ENCODE measurements around the gene EBF4. TPM values are rescaled to one million over a fixed set of nuclear protein-coding genes. Genes with fewer than 3 reads are reported as not detected.

EBF4 gene
- 1.3 TPM for polyA plus RNA-seq (2013, experiment 1 of 2)
- 3.4 TPM for polyA plus RNA-seq (2013, experiment 2 of 2)

- Histone ChIP-seq H3K4me3 (ENCODE audit: low read length) (peak within 1 kb of the TSS; percentile 49), H3K9me3 (ENCODE audit: insufficient read depth, low read depth, low read length) (no peaks in the 10 kb centered on the region), H3K36me3 (ENCODE audit: insufficient read depth, low read length) (no peaks in the 10 kb centered on the region), H3K27ac (ENCODE audit: low read depth, low read length) (no peak within 1 kb of the TSS), H3K27me3 (ENCODE audit: insufficient read depth, low read length) (peaks cover 91% of the 10 kb centered on the region), H3K9ac (ENCODE audit: low read depth, low read length) (no peak within 1 kb of the TSS; the same call in 1 of the 2 replicates), H3K4me1 (ENCODE audit: insufficient read depth, low read length) (peaks cover 13% of the 10 kb centered on the region)
- WGBS, result 2% methylated on average over 100 of the region's 106 CpGs
Observed at GRCh38 chr20:2692036-2692885, at the start of gene EBF4. TSS of gene EBF4 (plus strand) at chr20:2692780. CDS start at chr20:2693646, 866 bp downstream.

- no peaks in the 10 kb centered on the region for H3K27me3 ChIP-seq (ENCODE audit: insufficient read depth, low read length)
- H3K4me3 ChIP-seq (ENCODE audit: low read length), result no peak overlapping the region
- 91% methylated on average over 1 of the region's 1 CpG for WGBS
- H3K9ac ChIP-seq (ENCODE audit: low read depth, low read length), result no peak overlapping the region
- no peak overlapping the region for H3K27ac ChIP-seq (ENCODE audit: low read depth, low read length)
- no peaks in the 10 kb centered on the region for H3K9me3 ChIP-seq (ENCODE audit: insufficient read depth, low read depth, low read length)
- no peaks in the 10 kb centered on the region for H3K36me3 ChIP-seq (ENCODE audit: insufficient read depth, low read length)
- H3K4me1 ChIP-seq (ENCODE audit: insufficient read depth, low read length), result no peaks in the 10 kb centered on the region
Observed at GRCh38 chr20:2643708-2644107, 48.9 kb upstream of the EBF4 start.

GRCh38 chr20:2651772-2652723 is 40.5 kb upstream of the EBF4 start, which contains the start of gene NOP56:
TSS of gene NOP56 (plus strand) at chr20:2652632. CDS start at chr20:2652661, 29 bp downstream.
- Histone ChIP-seq H3K9ac (ENCODE audit: low read depth, low read length) (peak within 1 kb of the TSS; percentile 100), H3K9me3 (ENCODE audit: insufficient read depth, low read depth, low read length) (no peaks in the 10 kb centered on the region), H3K4me3 (ENCODE audit: low read length) (peak within 1 kb of the TSS; percentile 100), H3K4me1 (ENCODE audit: insufficient read depth, low read length) (peaks cover 6% of the 10 kb centered on the region; the same call in 1 of the 2 replicates), H3K27me3 (ENCODE audit: insufficient read depth, low read length) (no peaks in the 10 kb centered on the region), H3K27ac (ENCODE audit: low read depth, low read length) (peak within 1 kb of the TSS; percentile 89), H3K36me3 (ENCODE audit: insufficient read depth, low read length) (peaks cover 42% of the 10 kb centered on the region)
- WGBS, result under 1% methylated on average over 99 of the region's 101 CpGs

GRCh38 chr20:2652724-2653555 is 39.6 kb upstream of the EBF4 start:
- peak overlapping the region; percentile 100 for H3K4me3 ChIP-seq (ENCODE audit: low read length)
- no peaks in the 10 kb centered on the region for H3K9me3 ChIP-seq (ENCODE audit: insufficient read depth, low read depth, low read length)
- peaks cover 51% of the 10 kb centered on the region for H3K36me3 ChIP-seq (ENCODE audit: insufficient read depth, low read length)
- H3K27ac ChIP-seq (ENCODE audit: low read depth, low read length), result peak overlapping the region; percentile 87
- peaks cover 6% of the 10 kb centered on the region; the same call in 1 of the 2 replicates for H3K4me1 ChIP-seq (ENCODE audit: insufficient read depth, low read length)
- H3K9ac ChIP-seq (ENCODE audit: low read depth, low read length), result peak overlapping the region; percentile 100
- H3K27me3 ChIP-seq (ENCODE audit: insufficient read depth, low read length), result no peaks in the 10 kb centered on the region
- WGBS, result under 1% methylated on average over 56 of the region's 56 CpGs

- WGBS, result 30% methylated on average over 24 of the region's 24 CpGs
- Histone ChIP-seq H3K36me3 (ENCODE audit: insufficient read depth, low read length) (peaks cover 59% of the 10 kb centered on the region), H3K9me3 (ENCODE audit: insufficient read depth, low read depth, low read length) (no peaks in the 10 kb centered on the region), H3K27ac (ENCODE audit: low read depth, low read length) (peak overlapping the region; percentile 87), H3K4me3 (ENCODE audit: low read length) (peak overlapping the region; percentile 100), H3K9ac (ENCODE audit: low read depth, low read length) (peak overlapping the region; percentile 100), H3K4me1 (ENCODE audit: insufficient read depth, low read length) (peaks cover 6% of the 10 kb centered on the region; the same call in 1 of the 2 replicates), H3K27me3 (ENCODE audit: insufficient read depth, low read length) (no peaks in the 10 kb centered on the region)
Observed at GRCh38 chr20:2653556-2654383, 38.8 kb upstream of the EBF4 start.

- 95% methylated on average over 9 of the region's 9 CpGs for WGBS
- H3K36me3 ChIP-seq (ENCODE audit: insufficient read depth, low read length), result peaks cover 65% of the 10 kb centered on the region
- peaks cover 6% of the 10 kb centered on the region; the same call in 1 of the 2 replicates for H3K4me1 ChIP-seq (ENCODE audit: insufficient read depth, low read length)
- no peak overlapping the region; the same call in 1 of the 2 replicates for H3K27ac ChIP-seq (ENCODE audit: low read depth, low read length)
- no peaks in the 10 kb centered on the region for H3K27me3 ChIP-seq (ENCODE audit: insufficient read depth, low read length)
- peak overlapping the region; percentile 100 for H3K9ac ChIP-seq (ENCODE audit: low read depth, low read length)
- H3K9me3 ChIP-seq (ENCODE audit: insufficient read depth, low read depth, low read length), result no peaks in the 10 kb centered on the region
- peak overlapping the region; percentile 100 for H3K4me3 ChIP-seq (ENCODE audit: low read length)
Observed at GRCh38 chr20:2654384-2654822, 38.2 kb upstream of the EBF4 start.

GRCh38 chr20:2654831-2655230 is 37.7 kb upstream of the EBF4 start:
- H3K4me3 ChIP-seq (ENCODE audit: low read length), result peak overlapping the region; percentile 100
- peaks cover 70% of the 10 kb centered on the region for H3K36me3 ChIP-seq (ENCODE audit: insufficient read depth, low read length)
- no peaks in the 10 kb centered on the region for H3K9me3 ChIP-seq (ENCODE audit: insufficient read depth, low read depth, low read length)
- H3K4me1 ChIP-seq (ENCODE audit: insufficient read depth, low read length), result peaks cover 6% of the 10 kb centered on the region; the same call in 1 of the 2 replicates
- H3K9ac ChIP-seq (ENCODE audit: low read depth, low read length), result no peak overlapping the region
- no peak overlapping the region; the same call in 1 of the 2 replicates for H3K27ac ChIP-seq (ENCODE audit: low read depth, low read length)
- WGBS, result 94% methylated on average over 3 of the region's 3 CpGs
- H3K27me3 ChIP-seq (ENCODE audit: insufficient read depth, low read length), result no peaks in the 10 kb centered on the region

GRCh38 chr20:2655331-2656116 is 37.1 kb upstream of the EBF4 start:
- Histone ChIP-seq H3K4me3 (ENCODE audit: low read length) (peak overlapping the region; percentile 100; the same call in 1 of the 2 replicates), H3K27ac (ENCODE audit: low read depth, low read length) (no peak overlapping the region; the same call in 1 of the 2 replicates), H3K36me3 (ENCODE audit: insufficient read depth, low read length) (peaks cover 76% of the 10 kb centered on the region), H3K9me3 (ENCODE audit: insufficient read depth, low read depth, low read length) (no peaks in the 10 kb centered on the region), H3K27me3 (ENCODE audit: insufficient read depth, low read length) (no peaks in the 10 kb centered on the region), H3K4me1 (ENCODE audit: insufficient read depth, low read length) (peaks cover 6% of the 10 kb centered on the region; the same call in 1 of the 2 replicates), H3K9ac (ENCODE audit: low read depth, low read length) (no peak overlapping the region)
- WGBS, result 96% methylated on average over 17 of the region's 17 CpGs

GRCh38 chr20:2656471-2657117 is 36.0 kb upstream of the EBF4 start:
- no peak overlapping the region for H3K4me3 ChIP-seq (ENCODE audit: low read length)
- 96% methylated on average over 12 of the region's 12 CpGs for WGBS
- peaks cover 87% of the 10 kb centered on the region for H3K36me3 ChIP-seq (ENCODE audit: insufficient read depth, low read length)
- H3K4me1 ChIP-seq (ENCODE audit: insufficient read depth, low read length), result peaks cover 6% of the 10 kb centered on the region; the same call in 1 of the 2 replicates
- no peak overlapping the region for H3K27ac ChIP-seq (ENCODE audit: low read depth, low read length)
- no peak overlapping the region for H3K9ac ChIP-seq (ENCODE audit: low read depth, low read length)
- no peaks in the 10 kb centered on the region for H3K27me3 ChIP-seq (ENCODE audit: insufficient read depth, low read length)
- H3K9me3 ChIP-seq (ENCODE audit: insufficient read depth, low read depth, low read length), result no peaks in the 10 kb centered on the region

Measured in HUES64 (cell line).